Measurements from ENCODE around the gene SCAI. TPM values are rescaled to one million over a fixed set of nuclear protein-coding genes. Genes with fewer than 3 reads are reported as not detected.

SCAI gene
- total and polyA plus RNA-seq, 2 experiments from 2014 or later: 13.3 to 35.0 TPM

DNA sequence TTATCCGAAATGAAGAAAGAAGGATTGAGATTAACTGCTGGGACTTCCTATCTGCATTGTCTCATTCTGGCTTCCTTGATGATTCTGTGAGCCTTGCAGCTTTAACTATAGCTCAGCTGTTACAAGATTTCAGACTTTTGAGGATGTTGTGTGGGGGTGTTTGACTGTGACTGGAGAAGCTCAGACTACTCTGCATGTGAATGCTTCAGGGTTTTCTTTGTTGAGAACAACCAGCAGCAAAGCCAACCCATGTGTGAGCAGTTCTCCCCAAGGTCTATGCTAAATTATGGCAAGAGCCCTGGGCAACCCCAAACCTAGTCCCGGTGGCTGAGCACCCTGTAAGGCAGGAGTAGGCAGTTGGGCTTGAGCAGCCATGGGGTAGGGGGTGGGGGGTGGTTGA lies 8.4 kb upstream of the SCAI start:
- Histone ChIP-seq H3K36me3 (ENCODE audit: insufficient read depth) (peaks cover 17% of the 10 kb centered on the region; the same call in 1 of the 2 replicates), H3K27me3 (ENCODE audit: insufficient read depth) (no peaks in the 10 kb centered on the region), H3K4me2 (no peak overlapping the region), H3K4me1 (ENCODE audit: insufficient read depth) (no peaks in the 10 kb centered on the region; the same call in 1 of the 2 replicates), H3K79me2 (replicated peaks; ENCODE audit: insufficient read depth) (no peaks in the 10 kb centered on the region), H4K20me1 (replicated peaks; ENCODE audit: insufficient read depth) (0 out of 2 replicates have a peak, but pooled peaks cover 3% of the 10 kb centered on the region), H3K4me3 (no peak overlapping the region), H3K27ac (ENCODE audit: low read depth) (no peak overlapping the region), H3F3A (replicated peaks; ENCODE audit: low read depth) (no peaks in the 10 kb centered on the region), H2AFZ (no peak overlapping the region), H3K9me2 (ENCODE audit: insufficient read depth) (no peaks in the 10 kb centered on the region)
- no peaks in the 10 kb centered on the region for H3K9me3 Mint-ChIP-seq
- peaks cover 40% of the 10 kb centered on the region for H3K36me3 Mint-ChIP-seq (ENCODE audit: low read depth)
- H3K4me3 Mint-ChIP-seq: no peak overlapping the region
- peak overlapping the region; percentile 85; the same call in 1 of the 2 replicates for H3K27ac Mint-ChIP-seq
- ATAC-seq (peak; percentile 89), DNase-seq (ENCODE audit: low spot score) (peak; percentile 11)
- H3K4me1 Mint-ChIP-seq: peaks cover 8% of the 10 kb centered on the region
- TF ChIP-seq ZNF331 (CRISPR knock-in tag; IDR thresholded peaks at IDR 0.05; ENCODE audit: low read depth): no peak
- TF ChIP-seq, protein P1, sequence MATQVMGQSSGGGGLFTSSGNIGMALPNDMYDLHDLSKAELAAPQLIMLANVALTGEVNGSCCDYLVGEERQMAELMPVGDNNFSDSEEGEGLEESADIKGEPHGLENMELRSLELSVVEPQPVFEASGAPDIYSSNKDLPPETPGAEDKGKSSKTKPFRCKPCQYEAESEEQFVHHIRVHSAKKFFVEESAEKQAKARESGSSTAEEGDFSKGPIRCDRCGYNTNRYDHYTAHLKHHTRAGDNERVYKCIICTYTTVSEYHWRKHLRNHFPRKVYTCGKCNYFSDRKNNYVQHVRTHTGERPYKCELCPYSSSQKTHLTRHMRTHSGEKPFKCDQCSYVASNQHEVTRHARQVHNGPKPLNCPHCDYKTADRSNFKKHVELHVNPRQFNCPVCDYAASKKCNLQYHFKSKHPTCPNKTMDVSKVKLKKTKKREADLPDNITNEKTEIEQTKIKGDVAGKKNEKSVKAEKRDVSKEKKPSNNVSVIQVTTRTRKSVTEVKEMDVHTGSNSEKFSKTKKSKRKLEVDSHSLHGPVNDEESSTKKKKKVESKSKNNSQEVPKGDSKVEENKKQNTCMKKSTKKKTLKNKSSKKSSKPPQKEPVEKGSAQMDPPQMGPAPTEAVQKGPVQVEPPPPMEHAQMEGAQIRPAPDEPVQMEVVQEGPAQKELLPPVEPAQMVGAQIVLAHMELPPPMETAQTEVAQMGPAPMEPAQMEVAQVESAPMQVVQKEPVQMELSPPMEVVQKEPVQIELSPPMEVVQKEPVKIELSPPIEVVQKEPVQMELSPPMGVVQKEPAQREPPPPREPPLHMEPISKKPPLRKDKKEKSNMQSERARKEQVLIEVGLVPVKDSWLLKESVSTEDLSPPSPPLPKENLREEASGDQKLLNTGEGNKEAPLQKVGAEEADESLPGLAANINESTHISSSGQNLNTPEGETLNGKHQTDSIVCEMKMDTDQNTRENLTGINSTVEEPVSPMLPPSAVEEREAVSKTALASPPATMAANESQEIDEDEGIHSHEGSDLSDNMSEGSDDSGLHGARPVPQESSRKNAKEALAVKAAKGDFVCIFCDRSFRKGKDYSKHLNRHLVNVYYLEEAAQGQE (IDR thresholded peaks at IDR 0.05; ENCODE audit: unreplicated experiment): no peak
- TF ChIP-seq, protein P2, sequence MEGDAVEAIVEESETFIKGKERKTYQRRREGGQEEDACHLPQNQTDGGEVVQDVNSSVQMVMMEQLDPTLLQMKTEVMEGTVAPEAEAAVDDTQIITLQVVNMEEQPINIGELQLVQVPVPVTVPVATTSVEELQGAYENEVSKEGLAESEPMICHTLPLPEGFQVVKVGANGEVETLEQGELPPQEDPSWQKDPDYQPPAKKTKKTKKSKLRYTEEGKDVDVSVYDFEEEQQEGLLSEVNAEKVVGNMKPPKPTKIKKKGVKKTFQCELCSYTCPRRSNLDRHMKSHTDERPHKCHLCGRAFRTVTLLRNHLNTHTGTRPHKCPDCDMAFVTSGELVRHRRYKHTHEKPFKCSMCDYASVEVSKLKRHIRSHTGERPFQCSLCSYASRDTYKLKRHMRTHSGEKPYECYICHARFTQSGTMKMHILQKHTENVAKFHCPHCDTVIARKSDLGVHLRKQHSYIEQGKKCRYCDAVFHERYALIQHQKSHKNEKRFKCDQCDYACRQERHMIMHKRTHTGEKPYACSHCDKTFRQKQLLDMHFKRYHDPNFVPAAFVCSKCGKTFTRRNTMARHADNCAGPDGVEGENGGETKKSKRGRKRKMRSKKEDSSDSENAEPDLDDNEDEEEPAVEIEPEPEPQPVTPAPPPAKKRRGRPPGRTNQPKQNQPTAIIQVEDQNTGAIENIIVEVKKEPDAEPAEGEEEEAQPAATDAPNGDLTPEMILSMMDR (conservative IDR thresholded peaks at IDR 0.05; ENCODE audit: low read depth in 2 of 2): no peak
- TF ChIP-seq, protein P3, sequence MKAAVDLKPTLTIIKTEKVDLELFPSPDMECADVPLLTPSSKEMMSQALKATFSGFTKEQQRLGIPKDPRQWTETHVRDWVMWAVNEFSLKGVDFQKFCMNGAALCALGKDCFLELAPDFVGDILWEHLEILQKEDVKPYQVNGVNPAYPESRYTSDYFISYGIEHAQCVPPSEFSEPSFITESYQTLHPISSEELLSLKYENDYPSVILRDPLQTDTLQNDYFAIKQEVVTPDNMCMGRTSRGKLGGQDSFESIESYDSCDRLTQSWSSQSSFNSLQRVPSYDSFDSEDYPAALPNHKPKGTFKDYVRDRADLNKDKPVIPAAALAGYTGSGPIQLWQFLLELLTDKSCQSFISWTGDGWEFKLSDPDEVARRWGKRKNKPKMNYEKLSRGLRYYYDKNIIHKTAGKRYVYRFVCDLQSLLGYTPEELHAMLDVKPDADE (IDR thresholded peaks at IDR 0.05): no peak
- TF ChIP-seq JUNB (IDR thresholded peaks at IDR 0.05; ENCODE audit: unreplicated experiment): no peak
- no peak for TF ChIP-seq EZH2phosphoT487 (IDR thresholded peaks at IDR 0.05; ENCODE audit: unreplicated experiment)
- no peak for TF ChIP-seq STAT1 (IDR thresholded peaks at IDR 0.05; ENCODE audit: unreplicated experiment)
- TF ChIP-seq ZNF114 (CRISPR knock-in tag; IDR thresholded peaks at IDR 0.05): no peak
- TF ChIP-seq NANOG (IDR thresholded peaks at IDR 0.05; ENCODE audit: borderline replicate concordance): no peak
- no peak for TF ChIP-seq EZH2 (IDR thresholded peaks at IDR 0.05; ENCODE audit: low read depth, unreplicated experiment)
- TF ChIP-seq, protein P4, sequence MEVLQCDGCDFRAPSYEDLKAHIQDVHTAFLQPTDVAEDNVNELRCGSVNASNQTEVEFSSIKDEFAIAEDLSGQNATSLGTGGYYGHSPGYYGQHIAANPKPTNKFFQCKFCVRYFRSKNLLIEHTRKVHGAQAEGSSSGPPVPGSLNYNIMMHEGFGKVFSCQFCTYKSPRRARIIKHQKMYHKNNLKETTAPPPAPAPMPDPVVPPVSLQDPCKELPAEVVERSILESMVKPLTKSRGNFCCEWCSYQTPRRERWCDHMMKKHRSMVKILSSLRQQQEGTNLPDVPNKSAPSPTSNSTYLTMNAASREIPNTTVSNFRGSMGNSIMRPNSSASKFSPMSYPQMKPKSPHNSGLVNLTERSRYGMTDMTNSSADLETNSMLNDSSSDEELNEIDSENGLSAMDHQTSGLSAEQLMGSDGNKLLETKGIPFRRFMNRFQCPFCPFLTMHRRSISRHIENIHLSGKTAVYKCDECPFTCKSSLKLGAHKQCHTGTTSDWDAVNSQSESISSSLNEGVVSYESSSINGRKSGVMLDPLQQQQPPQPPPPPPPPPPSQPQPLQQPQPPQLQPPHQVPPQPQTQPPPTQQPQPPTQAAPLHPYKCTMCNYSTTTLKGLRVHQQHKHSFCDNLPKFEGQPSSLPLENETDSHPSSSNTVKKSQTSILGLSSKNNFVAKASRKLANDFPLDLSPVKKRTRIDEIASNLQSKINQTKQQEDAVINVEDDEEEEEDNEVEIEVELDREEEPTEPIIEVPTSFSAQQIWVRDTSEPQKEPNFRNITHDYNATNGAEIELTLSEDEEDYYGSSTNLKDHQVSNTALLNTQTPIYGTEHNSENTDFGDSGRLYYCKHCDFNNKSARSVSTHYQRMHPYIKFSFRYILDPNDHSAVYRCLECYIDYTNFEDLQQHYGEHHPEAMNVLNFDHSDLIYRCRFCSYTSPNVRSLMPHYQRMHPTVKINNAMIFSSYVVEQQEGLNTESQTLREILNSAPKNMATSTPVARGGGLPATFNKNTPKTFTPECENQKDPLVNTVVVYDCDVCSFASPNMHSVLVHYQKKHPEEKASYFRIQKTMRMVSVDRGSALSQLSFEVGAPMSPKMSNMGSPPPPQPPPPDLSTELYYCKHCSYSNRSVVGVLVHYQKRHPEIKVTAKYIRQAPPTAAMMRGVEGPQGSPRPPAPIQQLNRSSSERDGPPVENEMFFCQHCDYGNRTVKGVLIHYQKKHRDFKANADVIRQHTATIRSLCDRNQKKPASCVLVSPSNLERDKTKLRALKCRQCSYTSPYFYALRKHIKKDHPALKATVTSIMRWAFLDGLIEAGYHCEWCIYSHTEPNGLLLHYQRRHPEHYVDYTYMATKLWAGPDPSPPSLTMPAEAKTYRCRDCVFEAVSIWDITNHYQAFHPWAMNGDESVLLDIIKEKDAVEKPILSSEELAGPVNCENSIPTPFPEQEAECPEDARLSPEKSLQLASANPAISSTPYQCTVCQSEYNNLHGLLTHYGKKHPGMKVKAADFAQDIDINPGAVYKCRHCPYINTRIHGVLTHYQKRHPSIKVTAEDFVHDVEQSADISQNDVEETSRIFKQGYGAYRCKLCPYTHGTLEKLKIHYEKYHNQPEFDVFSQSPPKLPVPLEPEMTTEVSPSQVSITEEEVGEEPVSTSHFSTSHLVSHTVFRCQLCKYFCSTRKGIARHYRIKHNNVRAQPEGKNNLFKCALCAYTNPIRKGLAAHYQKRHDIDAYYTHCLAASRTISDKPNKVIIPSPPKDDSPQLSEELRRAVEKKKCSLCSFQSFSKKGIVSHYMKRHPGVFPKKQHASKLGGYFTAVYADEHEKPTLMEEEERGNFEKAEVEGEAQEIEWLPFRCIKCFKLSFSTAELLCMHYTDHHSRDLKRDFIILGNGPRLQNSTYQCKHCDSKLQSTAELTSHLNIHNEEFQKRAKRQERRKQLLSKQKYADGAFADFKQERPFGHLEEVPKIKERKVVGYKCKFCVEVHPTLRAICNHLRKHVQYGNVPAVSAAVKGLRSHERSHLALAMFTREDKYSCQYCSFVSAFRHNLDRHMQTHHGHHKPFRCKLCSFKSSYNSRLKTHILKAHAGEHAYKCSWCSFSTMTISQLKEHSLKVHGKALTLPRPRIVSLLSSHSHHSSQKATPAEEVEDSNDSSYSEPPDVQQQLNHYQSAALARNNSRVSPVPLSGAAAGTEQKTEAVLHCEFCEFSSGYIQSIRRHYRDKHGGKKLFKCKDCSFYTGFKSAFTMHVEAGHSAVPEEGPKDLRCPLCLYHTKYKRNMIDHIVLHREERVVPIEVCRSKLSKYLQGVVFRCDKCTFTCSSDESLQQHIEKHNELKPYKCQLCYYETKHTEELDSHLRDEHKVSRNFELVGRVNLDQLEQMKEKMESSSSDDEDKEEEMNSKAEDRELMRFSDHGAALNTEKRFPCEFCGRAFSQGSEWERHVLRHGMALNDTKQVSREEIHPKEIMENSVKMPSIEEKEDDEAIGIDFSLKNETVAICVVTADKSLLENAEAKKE (CRISPR knock-in tag; IDR thresholded peaks at IDR 0.05): no peak
- no peak for TF ChIP-seq POLR2AphosphoS5 (IDR thresholded peaks at IDR 0.05; ENCODE audit: low read depth)
- no peak for TF ChIP-seq CREB1 (CRISPR knock-in tag; IDR thresholded peaks at IDR 0.05; ENCODE audit: low read depth)
- peaks cover 5% of the 10 kb centered on the region for H3K27me3 Mint-ChIP-seq (ENCODE audit: insufficient read depth, low read depth, poor library complexity)
